Measurements from ENCODE around the gene GPR153.

- TF ChIP-seq, protein P1, sequence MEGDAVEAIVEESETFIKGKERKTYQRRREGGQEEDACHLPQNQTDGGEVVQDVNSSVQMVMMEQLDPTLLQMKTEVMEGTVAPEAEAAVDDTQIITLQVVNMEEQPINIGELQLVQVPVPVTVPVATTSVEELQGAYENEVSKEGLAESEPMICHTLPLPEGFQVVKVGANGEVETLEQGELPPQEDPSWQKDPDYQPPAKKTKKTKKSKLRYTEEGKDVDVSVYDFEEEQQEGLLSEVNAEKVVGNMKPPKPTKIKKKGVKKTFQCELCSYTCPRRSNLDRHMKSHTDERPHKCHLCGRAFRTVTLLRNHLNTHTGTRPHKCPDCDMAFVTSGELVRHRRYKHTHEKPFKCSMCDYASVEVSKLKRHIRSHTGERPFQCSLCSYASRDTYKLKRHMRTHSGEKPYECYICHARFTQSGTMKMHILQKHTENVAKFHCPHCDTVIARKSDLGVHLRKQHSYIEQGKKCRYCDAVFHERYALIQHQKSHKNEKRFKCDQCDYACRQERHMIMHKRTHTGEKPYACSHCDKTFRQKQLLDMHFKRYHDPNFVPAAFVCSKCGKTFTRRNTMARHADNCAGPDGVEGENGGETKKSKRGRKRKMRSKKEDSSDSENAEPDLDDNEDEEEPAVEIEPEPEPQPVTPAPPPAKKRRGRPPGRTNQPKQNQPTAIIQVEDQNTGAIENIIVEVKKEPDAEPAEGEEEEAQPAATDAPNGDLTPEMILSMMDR (IDR thresholded peaks at IDR 0.05) = no peak
- TF ChIP-seq POLR2A (IDR thresholded peaks at IDR 0.05) = no peak
Measured at GRCh38 chr1:6298940-6299465, 38.1 kb upstream of the GPR153 start.
